Spleen (tissue), 7 donors: ENCODE measurements around the gene MRRF.

Source experiments
- CTCF ChIP-seq, 11 experiments: fragments of 200-600 bp in 7 of 11; fragments of 450-650 bp in 4 of 11; sonication (generic) in 4 of 11; IDR thresholded peaks in 8 of 11; conservative IDR thresholded peaks in 3 of 11; 1 replicate in 7 of 11; 2 replicates in 4 of 11; pipeline versions ENCODE4 v1.4.0 to v1.8.0; 2016 to 2021; ENCODE audit warnings: antibody characterized with exemption in 11 of 11, inconsistent platforms in 4 of 11, mild to moderate bottlenecking in 1 of 11
- POLR2A ChIP-seq, 3 donors: fragments of 450-650 bp; IDR thresholded peaks; one replicate each; pipeline ENCODE4 v1.5.1; 2017; ENCODE audit warnings: antibody characterized with exemption in 3 of 3, mild to moderate bottlenecking in 1 of 3
- POLR2AphosphoS5 ChIP-seq, 3 donors: sonication (generic); formaldehyde crosslinking; IDR thresholded peaks; one replicate each; pipeline ENCODE4 v1.5.1; 2017; ENCODE audit warnings: antibody characterized with exemption in 3 of 3
- donor health status: DM: no; HTN: no; CAD: no; lungs with moderate emphysema.
- donor health status: DM: no; HTN: no; CAD: no.
- donor health status: DM: no; HTN: no; CAD: no.

GRCh38 chr9:122337556-122337929 lies 72.9 kb downstream of the MRRF start:
- TF ChIP-seq CTCF (IDR thresholded peaks at IDR 0.05 in 8 of 11, conservative IDR thresholded peaks at IDR 0.05 in 3 of 11) (no peak), POLR2AphosphoS5 (IDR thresholded peaks at IDR 0.05) (no peak), POLR2A (IDR thresholded peaks at IDR 0.05) (no peak)
